A549 (cell line): ENCODE results near the gene TBC1D14. TPM values are rescaled to one million over a fixed set of nuclear protein-coding genes. Genes with fewer than 3 reads are reported as not detected.

Experiments
- ATAC-seq, 2 experiments: fragments of 200-7000 bp in 1 of 2; fragments of >200 bp in 1 of 2; cut with Nextera tagmentation in 1 of 2; cut with Tn5 transposase in 1 of 2; 3 replicates each; pipeline versions ENCODE4 v1.8.0 to v1.9.1; 2018 to 2020; ENCODE audit warnings: mild to moderate bottlenecking in 1 of 2, moderate library complexity in 1 of 2
- CTCF ChIA-PET: fragments of 300-600 bp; sonication (Branson Sonifier 250); formaldehyde crosslinking; extraction: SDS; loops from one replicate; lab custom pipeline; 2021; ENCODE audit warnings: antibody characterized with exemption, inconsistent platforms; lab: Yijun Ruan, JAX
- POLR2A ChIA-PET: fragments of 350-600 bp; formaldehyde crosslinking; extraction: SDS; loops from one replicate; lab custom pipeline; 2021; ENCODE audit warnings: antibody characterized with exemption, inconsistent platforms; lab: Yijun Ruan, JAX
- DNase-seq, 2 experiments: peaks; one replicate each; pipeline versions ENCODE4 v3.0.0 to v3.0.0-alpha.2; 2011 to 2016; ENCODE audit warnings: low read depth in 1 of 2, low spot score in 1 of 2
- FAIRE-seq: peaks from 2 replicates; lab custom pipeline; 2011; peaks lifted over from hg19 to GRCh38; lab: Jason Lieb, UNC
- H3K27ac ChIP-seq, 2 experiments: fragments of >200 bp; sonication (Bioruptor Twin); formaldehyde crosslinking; 3 replicates each; pipeline ENCODE4 v1.5.1; 2016 to 2017
- H3K4me1 ChIP-seq: fragments of >200 bp; sonication (Bioruptor Twin); formaldehyde crosslinking; 3 replicates; pipeline ENCODE4 v1.6.1; 2016
- H3K4me2 ChIP-seq: fragments of >200 bp; sonication (Bioruptor Twin); formaldehyde crosslinking; 3 replicates; pipeline ENCODE4 v1.6.1; 2016
- H3K4me3 ChIP-seq: fragments of >200 bp; sonication (Bioruptor Twin); formaldehyde crosslinking; 3 replicates; pipeline ENCODE4 v1.5.1; 2016
- H3K9me3 ChIP-seq: fragments of >200 bp; sonication (Bioruptor Twin); formaldehyde crosslinking; 3 replicates; pipeline ENCODE4 v1.6.1; 2016
- BCL3 ChIP-seq: fragments of >200 bp; sonication (Bioruptor Twin); formaldehyde crosslinking; IDR thresholded peaks from 3 replicates; pipeline ENCODE4 v1.6.1; 2016
- CBX2 ChIP-seq: fragments of 200-600 bp; sonication (generic); IDR thresholded peaks from 2 replicates; pipeline ENCODE4 v1.6.1; 2016; ENCODE audit warnings: low read depth, mild to moderate bottlenecking, borderline replicate concordance
- CEBPB ChIP-seq, 2 experiments: fragments of >200 bp in 1 of 2; sonication (Bioruptor Twin) in 1 of 2; formaldehyde crosslinking in 1 of 2; IDR thresholded peaks; 2 replicates each; pipeline ENCODE4 v1.6.1; 2012 to 2016
- CTCF ChIP-seq: fragments of >200 bp; sonication (Bioruptor Twin); formaldehyde crosslinking; IDR thresholded peaks from 3 replicates; pipeline ENCODE4 v1.5.1; 2016
- EHMT2 ChIP-seq: fragments of 200-600 bp; sonication (generic); IDR thresholded peaks from 2 replicates; pipeline ENCODE4 v1.6.1; 2016; ENCODE audit warnings: antibody characterized with exemption, low read depth, mild to moderate bottlenecking, moderate library complexity
- FOSL2 ChIP-seq, 2 experiments: fragments of 450-650 bp in 1 of 2; fragments of >200 bp in 1 of 2; sonication (Bioruptor Twin) in 1 of 2; formaldehyde crosslinking; IDR thresholded peaks; 2 replicates each; pipeline versions ENCODE4 v1.5.0 to v1.6.1; 2016 to 2020; ENCODE audit warnings: mild to moderate bottlenecking in 1 of 2, moderate library complexity in 1 of 2
- FOXS1 ChIP-seq: fragments of 250-450 bp; sonication (Bioruptor Pico); IDR thresholded peaks from 2 replicates; pipeline ENCODE4 v1.5.0; 2020; ENCODE audit warnings: mild to moderate bottlenecking, moderate library complexity
- GATA3 ChIP-seq: IDR thresholded peaks from 2 replicates; pipeline ENCODE4 v1.6.1; 2012; ENCODE audit warnings: borderline replicate concordance
- HDAC2 ChIP-seq: fragments of 200-600 bp; sonication (generic); IDR thresholded peaks from 2 replicates; pipeline ENCODE4 v1.6.1; 2016
- HES2 ChIP-seq: fragments of >200 bp; sonication (Bioruptor Twin); formaldehyde crosslinking; IDR thresholded peaks from 2 replicates; pipeline ENCODE4 v1.6.1; 2016
- HEYL ChIP-seq: fragments of 250-450 bp; sonication (Bioruptor Pico); IDR thresholded peaks from 2 replicates; pipeline ENCODE4 v1.8.0; 2021; ENCODE audit warnings: mild to moderate bottlenecking, moderate library complexity
- HMGXB4 ChIP-seq: fragments of 250-450 bp; sonication (Bioruptor Pico); IDR thresholded peaks from 2 replicates; pipeline ENCODE4 v1.5.0; 2021; ENCODE audit warnings: mild to moderate bottlenecking, moderate library complexity, borderline replicate concordance
- JUN ChIP-seq, 2 experiments: fragments of >200 bp; sonication (Bioruptor Twin); formaldehyde crosslinking; IDR thresholded peaks; 2 replicates in 1 of 2; 3 replicates in 1 of 2; pipeline ENCODE4 v1.6.1; 2016 to 2017
- JUNB ChIP-seq: fragments of >200 bp; sonication (Bioruptor Twin); formaldehyde crosslinking; IDR thresholded peaks from 2 replicates; pipeline ENCODE4 v1.6.1; 2016
- KDM1A ChIP-seq: fragments of 200-600 bp; sonication (generic); IDR thresholded peaks from 2 replicates; pipeline ENCODE4 v1.6.1; 2016; ENCODE audit warnings: low read depth, mild to moderate bottlenecking
- MYC ChIP-seq: IDR thresholded peaks from 2 replicates; pipeline ENCODE4 v1.6.1; 2012; ENCODE audit warnings: mild to moderate bottlenecking, inconsistent platforms, low read length, improper control_type of control experiment, borderline replicate concordance
- PBX3 ChIP-seq: IDR thresholded peaks from 2 replicates; pipeline ENCODE4 v1.6.1; 2012
- POLR2AphosphoS2 ChIP-seq: conservative IDR thresholded peaks from 2 replicates; pipeline ENCODE4 v1.6.1; 2012; ENCODE audit warnings: low read length, improper control_type of control experiment, inconsistent platforms
- RCOR1 ChIP-seq: fragments of 150-350 bp; IDR thresholded peaks from 2 replicates; pipeline ENCODE4 v1.6.1; 2014; ENCODE audit warnings: antibody characterized with exemption, low read length, low read depth
- RFX5 ChIP-seq: fragments of 450-650 bp; IDR thresholded peaks from 2 replicates; pipeline ENCODE4 v1.7.1; 2014; ENCODE audit warnings: antibody characterized with exemption, mild to moderate bottlenecking, moderate library complexity
- RNF2 ChIP-seq: fragments of 200-600 bp; sonication (generic); IDR thresholded peaks from 2 replicates; pipeline ENCODE4 v1.6.1; 2016; ENCODE audit warnings: low read depth, mild to moderate bottlenecking, antibody characterized with exemption, moderate library complexity, borderline replicate concordance
- SREBF2 ChIP-seq: fragments of 450-650 bp; IDR thresholded peaks from 2 replicates; pipeline ENCODE4 v1.6.1; 2014; ENCODE audit warnings: mild to moderate bottlenecking, moderate library complexity
- TFCP2L1 ChIP-seq: fragments of 250-450 bp; sonication (Bioruptor Pico); IDR thresholded peaks from 2 replicates; pipeline ENCODE4 v1.5.0; 2021; ENCODE audit warnings: mild to moderate bottlenecking
- USF2 ChIP-seq: fragments of 450-650 bp; IDR thresholded peaks from 2 replicates; pipeline ENCODE4 v1.6.1; 2014; ENCODE audit warnings: antibody characterized with exemption
- ZC3H11A ChIP-seq: fragments of 450-650 bp; IDR thresholded peaks from 2 replicates; pipeline ENCODE4 v1.6.1; 2014; ENCODE audit warnings: antibody characterized with exemption, mild to moderate bottlenecking
- ZSCAN20 ChIP-seq: fragments of 250-450 bp; sonication (Bioruptor Pico); IDR thresholded peaks from 2 replicates; pipeline ENCODE4 v1.8.0; 2022; ENCODE audit warnings: mild to moderate bottlenecking, moderate library complexity
- WGBS: methylation state at CpG from one replicate; pipeline ENCODE4 v1.1.6; 2017; ENCODE audit errors: missing lambda C conversion rate; 5-methylcytosine and 5-hydroxymethylcytosine counted together
- polyA plus RNA-seq, 4 experiments: library from polyadenylated mRNA; depleted of rRNA in 3 of 4; stranded (reverse); fragments of >200 nt; fragmentation: RNase III in 1 of 4; extraction: RNeasy Plus Mini Kit Qiagen cat#74134 plus additional on column Dnase treatment in 1 of 4; gene quantifications; 2 replicates in 3 of 4; 3 replicates in 1 of 4; pipeline ENCODE4 v1.2.3, GENCODE V29; 2011 to 2017

The TBC1D14 gene
- polyA plus RNA-seq, 2 of the 4 experiments (the other 2 are of a cell fraction) = 30.2 to 39.0 TPM

- POLR2A ChIA-PET = interaction anchor here (0.9 kb wide), 1 partner anchor 35 kb away, joined by 3 read pairs; the partner anchor contains the start of gene TBC1D14
These were observed 34.9 kb downstream of the TBC1D14 start for GRCh38 chr4:6944301-6945051.

GRCh38 chr4:6945052-6945409, 35.4 kb downstream of the TBC1D14 start:
- FAIRE-seq (no peak), DNase-seq (no peak), ATAC-seq (no peak)
- POLR2A ChIA-PET = interaction anchor here (0.9 kb wide), 1 partner anchor 36 kb away, joined by 3 read pairs; the partner anchor contains the start of gene TBC1D14
- no peak overlapping the region for H3K4me2 ChIP-seq
- CTCF ChIA-PET = interaction anchor here (0.6 to 1.6 kb wide), 5 partner anchors 10 to 126 kb away, joined by 3 to 6 read pairs (median 4); no protein-coding TSS in a partner anchor
- H3K9me3 ChIP-seq = no peaks in the 10 kb centered on the region
- peaks cover 64% of the 10 kb centered on the region for H3K4me1 ChIP-seq
- no peak overlapping the region for H3K4me3 ChIP-seq
- TF ChIP-seq TFCP2L1 (CRISPR knock-in tag) = no peak
- TF ChIP-seq GATA3 = no peak
- TF ChIP-seq HEYL (CRISPR knock-in tag) = no peak
- TF ChIP-seq ZC3H11A = no peak
- no peak for TF ChIP-seq MYC
- TF ChIP-seq USF2 = no peak
- no peak for TF ChIP-seq RFX5
- TF ChIP-seq HDAC2 = no peak
- TF ChIP-seq SREBF2 = no peak
- no peak for TF ChIP-seq FOSL2 (IDR thresholded peaks at IDR 0.05)
- TF ChIP-seq FOSL2 (CRISPR knock-in tag; IDR thresholded peaks at IDR 0.05) = no peak
- peak overlapping the region in 1 of 2 experiments; percentile 84; a peak in 3 of 6 replicates for H3K27ac ChIP-seq
- WGBS = 95% methylated on average over 2 of the region's 2 CpGs

More at GRCh38 chr4:6944301-6945051, 34.9 kb downstream of the TBC1D14 start:
- no peaks in the 10 kb centered on the region for H3K9me3 ChIP-seq
- H3K4me3 ChIP-seq = no peak overlapping the region
- H3K27ac ChIP-seq = peak overlapping the region; percentile 45 to 84; a peak in 5 of 6 replicates
- DNase-seq (no peak), ATAC-seq (no peak), FAIRE-seq (no peak)
- peaks cover 64% of the 10 kb centered on the region for H3K4me1 ChIP-seq
- no peak for TF ChIP-seq PBX3
- TF ChIP-seq RCOR1 = no peak
- no peak for TF ChIP-seq ZSCAN20 (CRISPR knock-in tag)
- no peak for TF ChIP-seq JUN (IDR thresholded peaks at IDR 0.05)
- TF ChIP-seq HEYL (CRISPR knock-in tag) = no peak
- TF ChIP-seq FOXS1 = no peak
- TF ChIP-seq BCL3 = no peak
- no peak for TF ChIP-seq JUNB
- TF ChIP-seq KDM1A = no peak
- peak overlapping the region; percentile 75 for H3K4me2 ChIP-seq
- WGBS = 71% methylated on average over 18 of the region's 20 CpGs
- CTCF ChIA-PET = interaction anchor here (0.6 to 1.6 kb wide), 5 partner anchors 13 to 126 kb away, joined by 3 to 6 read pairs (median 4); no protein-coding TSS in a partner anchor

GRCh38 chr4:6946497-6946896, 36.9 kb downstream of the TBC1D14 start:
- FAIRE-seq = no peak
- CTCF ChIA-PET = interaction anchor here (1.1 to 1.6 kb wide), 3 partner anchors 20 to 61 kb away, joined by 3 to 6 read pairs (median 3); no protein-coding TSS in a partner anchor
- TF ChIP-seq RNF2 (no peak), CBX2 (no peak), MYC (no peak), HES2 (no peak), CTCF (no peak), EHMT2 (no peak), JUNB (no peak), SREBF2 (no peak), RFX5 (no peak), CEBPB (IDR thresholded peaks at IDR 0.05) (no peak), HMGXB4 (CRISPR knock-in tag) (no peak), POLR2AphosphoS2 (no peak)

More at GRCh38 chr4:6946497-6946896, 36.9 kb downstream of the TBC1D14 start:
- H3K4me3 ChIP-seq = no peak overlapping the region
- peak overlapping the region in 1 of 2 experiments; percentile 24; a peak in 2 of 6 replicates for H3K27ac ChIP-seq
- H3K4me1 ChIP-seq = peaks cover 54% of the 10 kb centered on the region
- DNase-seq = no peak
- no peak for ATAC-seq
- 92% methylated on average over 7 of the region's 7 CpGs for WGBS
- H3K9me3 ChIP-seq = no peaks in the 10 kb centered on the region
- POLR2A ChIA-PET = no interaction called here
- H3K4me2 ChIP-seq = no peak overlapping the region
